Kidney (tissue), 14 donors: ENCODE measurements around the gene MAT2B. TPM values are rescaled to one million over a fixed set of nuclear protein-coding genes. Genes with fewer than 3 reads are reported as not detected.

Experiments
- DNase-seq, 5 donors: peaks; one replicate each; pipeline ENCODE4 v3.0.0-alpha.2; 2013 to 2020
- FAIRE-seq: peaks from 2 replicates; lab custom pipeline; 2012; peaks lifted over from hg19 to GRCh38; lab: Jason Lieb, UNC
- H3K27ac ChIP-seq, 2 donors: one replicate each; pipeline ENCODE4 v1.7.0; 2013; ENCODE audit warnings: low read depth in 2 of 2, low read length in 2 of 2, inconsistent platforms in 1 of 2
- H3K27me3 ChIP-seq: one replicate; pipeline ENCODE4 v1.7.1; 2013; ENCODE audit warnings: low read length, inconsistent platforms; ENCODE audit not compliant: control insufficient read depth, insufficient read depth
- H3K36me3 ChIP-seq, 3 donors: one replicate each; pipeline versions ENCODE4 v1.7.0 to v1.7.1; 2013; ENCODE audit warnings: low read length in 3 of 3, control low read depth in 1 of 3, inconsistent platforms in 1 of 3; ENCODE audit not compliant: insufficient read depth in 3 of 3, control insufficient read depth in 2 of 3
- H3K4me1 ChIP-seq, 3 donors: one replicate each; pipeline versions ENCODE4 v1.7.0 to v1.7.1; 2013; ENCODE audit warnings: low read length in 3 of 3, inconsistent platforms in 1 of 3, low read depth in 1 of 3; ENCODE audit not compliant: control insufficient read depth in 2 of 3, insufficient read depth in 2 of 3
- H3K4me3 ChIP-seq, 3 donors: one replicate each; pipeline versions ENCODE4 v1.7.0 to v1.8.1; 2013; ENCODE audit warnings: low read length in 3 of 3, control low read depth in 1 of 3, inconsistent platforms in 1 of 3
- H3K9ac ChIP-seq, 3 donors: one replicate each; pipeline versions ENCODE4 v1.7.0 to v1.7.1; 2013; ENCODE audit warnings: low read length in 3 of 3, control low read depth in 1 of 3, inconsistent platforms in 1 of 3
- H3K9me3 ChIP-seq, 3 donors: one replicate each; pipeline versions ENCODE4 v1.7.0 to v1.7.1; 2013; ENCODE audit warnings: low read length in 3 of 3, control low read depth in 1 of 3, inconsistent platforms in 1 of 3; ENCODE audit not compliant: control insufficient read depth in 2 of 3, insufficient read depth in 1 of 3
- CTCF ChIP-seq: IDR thresholded peaks from 3 replicates; pipeline ENCODE4 v1.5.1; 2012; ENCODE audit warnings: mild to moderate bottlenecking, moderate library complexity, borderline replicate concordance; ENCODE audit not compliant: insufficient read depth; ENCODE audit errors: extremely low read depth
- intact Hi-C: fragments of 100-400 bp; cut with DNase I; formaldehyde crosslinking; loops from one replicate; pipeline ENCODE4 v1.11.1; 2022
- polyA plus RNA-seq: library from polyadenylated mRNA; stranded (reverse); fragments of 350-450 nt; fragmentation: Illumina TruSeq; extraction: RNeasy Lipid Tissue Mini Kit (QIAGEN cat#74804); gene quantifications from one replicate; pipeline ENCODE4 v1.2.3, GENCODE V29; 2014; ENCODE audit warnings: low read depth, low replicate concordance; ENCODE audit not compliant: insufficient read depth
- total RNA-seq: library from RNA; stranded (reverse); fragmentation: NEBNext Ultra II Directional; extraction: Animal tissue kit (Norgen Biotek cat#: 25700); gene quantifications from one replicate; pipeline ENCODE4 v1.2.1, GENCODE V29; 2021
- donor health status: control.
- donor health status: control.
- donor health status: control.
- donor health status: control.
- donor health status: control.
- donor health status: DM: yes; HTN: yes; CAD: no.
- donor health status: Normal renal cell carcinoma (clear cell type).

Gene MAT2B
- total and polyA plus RNA-seq, 2 donors from 2014 or later = 80.9 to 84.4 TPM

- TF ChIP-seq CTCF = no peak
- Histone ChIP-seq H3K9ac (peak within 1 kb of the TSS; percentile 41 to 100 (median 83)), H3K27ac (peak within 1 kb of the TSS; percentile 98 to 100), H3K36me3 (peaks cover 0 to 3% (median 2%) of the 10 kb centered on the region in 3 donors), H3K4me1 (peaks cover 0 to 5% (median 4%) of the 10 kb centered on the region in 3 donors), H3K4me3 (peak within 1 kb of the TSS; percentile 96 to 100 (median 100)), H3K9me3 (no peaks in the 10 kb centered on the region), H3K27me3 (no peaks in the 10 kb centered on the region)
- FAIRE-seq (no peak), DNase-seq (peak; percentile 98 to 99 (median 99))
- intact Hi-C loops = no loop called here
These were observed 45.4 kb upstream of the MAT2B start, which contains the start of gene NUDCD2 for GRCh38 chr5:163459819-163460561. TSS of gene NUDCD2 (minus strand) at chr5:163460102. CDS start at chr5:163460050, 52 bp downstream.

- Histone ChIP-seq H3K36me3 (no peaks in the 10 kb centered on the region), H3K9me3 (no peaks in the 10 kb centered on the region), H3K4me1 (peaks cover 0 to 5% (median 4%) of the 10 kb centered on the region in 3 donors), H3K9ac (peak within 1 kb of the TSS; percentile 41 to 100 (median 83)), H3K4me3 (peak within 1 kb of the TSS; percentile 96 to 100 (median 100)), H3K27me3 (no peaks in the 10 kb centered on the region), H3K27ac (peak within 1 kb of the TSS; percentile 98 to 100)
- no peak for TF ChIP-seq CTCF
- DNase-seq (peak in 2 of 5 donors; percentile 58 to 71), FAIRE-seq (no peak)
- intact Hi-C loops = no loop called here
These were observed 44.8 kb upstream of the MAT2B start, which contains the start of gene HMMR for GRCh38 chr5:163460562-163461171. TSS of gene HMMR (plus strand) at chr5:163460632. CDS start at chr5:163460693, 61 bp downstream.

DNA sequence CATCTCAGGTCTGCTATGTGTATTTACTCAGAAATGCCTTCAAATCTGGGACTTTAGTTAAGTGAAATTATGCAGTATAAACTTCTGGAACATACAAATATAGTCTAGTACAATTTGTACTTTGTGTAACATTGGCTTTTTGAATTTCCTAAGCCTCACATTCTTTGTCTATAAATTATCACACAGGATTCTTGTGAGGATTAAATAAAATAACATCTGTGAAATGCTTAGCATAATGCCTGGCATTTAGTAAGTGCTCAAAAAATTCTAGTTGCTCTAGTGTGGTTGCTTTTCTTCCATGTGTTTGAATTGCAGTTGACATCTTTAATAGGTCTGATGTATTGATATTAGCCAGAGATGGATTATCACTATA, 42.4 kb upstream of the MAT2B start:
- Histone ChIP-seq H3K9ac (no peak overlapping the region), H3K36me3 (no peaks in the 10 kb centered on the region), H3K9me3 (no peaks in the 10 kb centered on the region), H3K4me1 (peaks cover 0 to 5% (median 4%) of the 10 kb centered on the region in 3 donors), H3K27me3 (no peaks in the 10 kb centered on the region), H3K4me3 (no peak overlapping the region), H3K27ac (no peak overlapping the region)
- FAIRE-seq = no peak
- no peak for DNase-seq
- no peak for TF ChIP-seq CTCF
- intact Hi-C loops = no loop called here
